Measurements from ENCODE around the gene SSH2.

GRCh38 chr17:29615048-29615385 is 315.0 kb downstream of the SSH2 start:
- TF ChIP-seq EZH2phosphoT487 (IDR thresholded peaks at IDR 0.05; ENCODE audit: insufficient read depth, low read depth) (no peak), EZH2 (IDR thresholded peaks at IDR 0.05; ENCODE audit: insufficient read depth, poor library complexity, severe bottlenecking) (no peak)

All from GM23248 (cell line).